H9 (cell line): ENCODE measurements around the gene ARHGAP26. TPM values are rescaled to one million over a fixed set of nuclear protein-coding genes. Genes with fewer than 3 reads are reported as not detected.
A peak's percentile ranks its signal among the peaks of the same experiment; 100 is the strongest.

ENCODE experiments used
- DNase-seq: peaks from one replicate; pipeline ENCODE4 v3.0.0-alpha.2; 2017
- H2AFZ ChIP-seq: one replicate; pipeline ENCODE4 v1.6.1; 2013; ENCODE audit warnings: mild to moderate bottlenecking, low read length, control low read depth, moderate library complexity
- H2AK5ac ChIP-seq: 2 replicates; pipeline ENCODE4 v1.6.1; 2013; ENCODE audit warnings: low read length, control low read depth, mixed read lengths; ENCODE audit not compliant: insufficient read length
- H2BK120ac ChIP-seq: one replicate; pipeline ENCODE4 v1.6.1; 2013; ENCODE audit warnings: low read depth, mild to moderate bottlenecking, low read length, control low read depth, inconsistent platforms; ENCODE audit not compliant: poor library complexity, severe bottlenecking
- H2BK12ac ChIP-seq: 2 replicates; pipeline ENCODE4 v1.6.1; 2013; ENCODE audit warnings: low read length, control low read depth, mixed read lengths, low read depth; ENCODE audit not compliant: insufficient read length
- H2BK15ac ChIP-seq: 2 replicates; pipeline ENCODE4 v1.6.1; 2013; ENCODE audit warnings: low read depth, low read length, control low read depth
- H2BK20ac ChIP-seq: one replicate; pipeline ENCODE4 v1.6.1; 2013; ENCODE audit warnings: low read depth, mild to moderate bottlenecking, low read length, control low read depth, inconsistent platforms; ENCODE audit not compliant: poor library complexity, severe bottlenecking
- H2BK5ac ChIP-seq: 2 replicates; pipeline ENCODE4 v1.6.1; 2013; ENCODE audit warnings: low read length, control low read depth, mixed read lengths; ENCODE audit not compliant: insufficient read length
- H3K14ac ChIP-seq: 2 replicates; pipeline ENCODE4 v1.6.1; 2013; ENCODE audit warnings: low read length, control low read depth; ENCODE audit not compliant: insufficient read depth
- H3K18ac ChIP-seq: 2 replicates; pipeline ENCODE4 v1.6.1; 2013; ENCODE audit warnings: low read depth, mild to moderate bottlenecking, mixed read lengths, low read length, control low read depth; ENCODE audit not compliant: insufficient read length
- H3K23ac ChIP-seq: 2 replicates; pipeline ENCODE4 v1.6.1; 2013; ENCODE audit warnings: low read length, control low read depth, mixed read lengths, low read depth; ENCODE audit not compliant: insufficient read length
- H3K23me2 ChIP-seq: 2 replicates; pipeline ENCODE4 v1.6.1; 2013; ENCODE audit warnings: low read depth, mild to moderate bottlenecking, mixed read lengths, low read length, control low read depth; ENCODE audit not compliant: insufficient read length, poor library complexity, severe bottlenecking
- H3K27ac ChIP-seq: 2 replicates; pipeline ENCODE4 v1.5.1; 2013; ENCODE audit warnings: low read length, control low read depth, mixed read lengths, low read depth; ENCODE audit not compliant: insufficient read length
- H3K27me3 ChIP-seq: 2 replicates; pipeline ENCODE4 v1.6.1; 2013; ENCODE audit warnings: low read length, control low read depth, inconsistent platforms; ENCODE audit not compliant: insufficient read depth
- H3K4ac ChIP-seq: 2 replicates; pipeline ENCODE4 v1.6.1; 2013; ENCODE audit warnings: low read depth, mild to moderate bottlenecking, control low read depth, inconsistent platforms, low read length, moderate library complexity
- H3K4me1 ChIP-seq: 2 replicates; pipeline ENCODE4 v1.6.1; 2013; ENCODE audit warnings: low read length, control low read depth, inconsistent platforms; ENCODE audit not compliant: insufficient read depth
- H3K4me2 ChIP-seq: 2 replicates; pipeline ENCODE4 v1.6.1; 2013; ENCODE audit warnings: low read length, control low read depth, mixed read lengths; ENCODE audit not compliant: insufficient read length, insufficient read depth
- H3K56ac ChIP-seq: 2 replicates; pipeline ENCODE4 v1.6.1; 2013; ENCODE audit warnings: low read depth, mild to moderate bottlenecking, mixed read lengths, low read length, control low read depth; ENCODE audit not compliant: insufficient read length
- H3K79me1 ChIP-seq: 2 replicates; pipeline ENCODE4 v1.6.1; 2013; ENCODE audit warnings: low read depth, mild to moderate bottlenecking, moderate library complexity, low read length, control low read depth, inconsistent platforms; ENCODE audit not compliant: insufficient read depth, poor library complexity, severe bottlenecking
- H3K79me2 ChIP-seq: 2 replicates; pipeline ENCODE4 v1.6.1; 2013; ENCODE audit warnings: low read length, control low read depth, inconsistent platforms; ENCODE audit not compliant: insufficient read depth
- H3K9ac ChIP-seq: 2 replicates; pipeline ENCODE4 v1.6.1; 2013; ENCODE audit warnings: low read length, control low read depth, mixed read lengths; ENCODE audit not compliant: insufficient read length; ENCODE audit errors: extremely low read depth
- H3K9me3 ChIP-seq: one replicate; pipeline ENCODE4 v1.6.1; 2013; ENCODE audit warnings: low read depth, low read length, inconsistent platforms; ENCODE audit not compliant: control insufficient read depth
- H3T11ph ChIP-seq: one replicate; pipeline ENCODE4 v1.6.1; 2013; ENCODE audit warnings: mild to moderate bottlenecking, low read length, control low read depth, inconsistent platforms
- H4K20me1 ChIP-seq: one replicate; pipeline ENCODE4 v1.6.1; 2013; ENCODE audit not compliant: control insufficient read depth, insufficient read length, insufficient read depth
- H4K5ac ChIP-seq: 2 replicates; pipeline ENCODE4 v1.6.1; 2013; ENCODE audit warnings: low read depth, mild to moderate bottlenecking, mixed read lengths, low read length, control low read depth; ENCODE audit not compliant: insufficient read length
- H4K8ac ChIP-seq: replicated peaks from 2 replicates; pipeline ENCODE4 v1.6.1; 2013; ENCODE audit warnings: low read length, control low read depth, mixed read lengths, low read depth; ENCODE audit not compliant: insufficient read length
- H4K91ac ChIP-seq: 2 replicates; pipeline ENCODE4 v1.6.1; 2013; ENCODE audit warnings: low read depth, mild to moderate bottlenecking, moderate library complexity, mixed read lengths, low read length, control low read depth; ENCODE audit not compliant: insufficient read length
- H3K27ac Mint-ChIP-seq, 3 experiments: 2 replicates in 2 of 3; 3 replicates in 1 of 3; pipeline ENCODE4 v1.8.0; 2020 to 2021; ENCODE audit warnings: mixed read lengths in 3 of 3, mild to moderate bottlenecking in 1 of 3, moderate library complexity in 1 of 3
- H3K27me3 Mint-ChIP-seq: 2 replicates; pipeline ENCODE4 v1.8.0; 2021; ENCODE audit warnings: low read depth, mild to moderate bottlenecking, moderate library complexity, mixed read lengths
- H3K36me3 Mint-ChIP-seq, 3 experiments: 2 replicates in 2 of 3; 3 replicates in 1 of 3; pipeline ENCODE4 v1.8.0; 2020 to 2021; ENCODE audit warnings: low read depth in 3 of 3, mixed read lengths in 3 of 3; ENCODE audit not compliant: insufficient read depth in 1 of 3
- H3K4me1 Mint-ChIP-seq, 2 experiments: 2 replicates each; pipeline ENCODE4 v1.8.0; 2020; ENCODE audit warnings: mixed read lengths in 2 of 2
- H3K4me3 Mint-ChIP-seq, 2 experiments: 2 replicates in 1 of 2; 3 replicates in 1 of 2; pipeline ENCODE4 v1.8.0; 2020 to 2021; ENCODE audit warnings: mild to moderate bottlenecking in 2 of 2, mixed read lengths in 2 of 2, moderate library complexity in 1 of 2
- H3K9me3 Mint-ChIP-seq, 2 experiments: 2 replicates in 1 of 2; 3 replicates in 1 of 2; pipeline ENCODE4 v1.8.0; 2020; ENCODE audit warnings: mild to moderate bottlenecking in 2 of 2, mixed read lengths in 2 of 2, moderate library complexity in 1 of 2
- WGBS: extraction: QIAGEN DNeasy Blood & Tissue Kit; methylation state at CpG from one replicate; pipeline ENCODE4 v1.1.7; 2013; ENCODE audit warnings: missing lambda C conversion rate, low lambda C conversion rate, mixed read lengths; ENCODE audit not compliant: insufficient read length; ENCODE audit errors: extremely low coverage; 5-methylcytosine and 5-hydroxymethylcytosine counted together
- total RNA-seq: library from RNA; stranded (reverse); gene quantifications from 2 replicates; pipeline ENCODE4 v1.2.1, GENCODE V29; 2021
- TF ChIP-seq, protein P1 (sequence below): fragments of 200-600 bp; sonication (generic); conservative IDR thresholded peaks from 3 replicates; pipeline ENCODE4 v1.8.0; 2021; ENCODE audit warnings: antibody characterized with exemption, mild to moderate bottlenecking

The ARHGAP26 gene
- total RNA-seq, 1 experiment from 2014 or later: 13.8 TPM

DNA sequence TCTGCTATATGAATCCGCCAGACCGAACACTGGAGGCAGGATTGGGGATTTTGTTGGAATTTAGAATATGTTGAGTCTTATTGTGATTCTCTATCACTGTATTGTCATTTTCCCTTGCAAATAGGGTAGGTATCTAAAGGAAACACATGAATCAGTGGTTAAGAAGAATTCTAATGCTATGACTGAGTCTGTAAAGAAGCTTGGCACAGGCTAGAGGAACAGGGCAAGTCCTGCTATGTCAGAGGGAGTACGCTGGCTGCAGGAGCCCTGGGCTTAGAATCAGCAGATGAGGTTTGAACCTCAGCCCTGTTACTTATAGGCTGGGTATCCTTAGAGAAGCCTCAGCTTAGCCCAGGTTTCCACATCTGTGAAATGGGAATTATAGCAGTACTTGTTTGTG is 435.2 kb downstream of the ARHGAP26 start:
- Histone ChIP-seq H3K9ac (no peak overlapping the region), H3K23ac (no peak overlapping the region), H3K4me2 (no peak overlapping the region)

More for the DNA sequence above, 435.2 kb downstream of the ARHGAP26 start:
- Histone ChIP-seq H3K4ac (no peak overlapping the region), H4K8ac (no peak overlapping the region), H2BK5ac (no peak overlapping the region), H4K91ac (no peak overlapping the region), H2BK12ac (no peak overlapping the region), H3K27ac (no peak overlapping the region), H3K4me1 (no peaks in the 10 kb centered on the region), H4K20me1 (no peaks in the 10 kb centered on the region), H3K14ac (no peak overlapping the region), H2BK20ac (no peak overlapping the region), H3K27me3 (no peaks in the 10 kb centered on the region), H3K79me2 (no peaks in the 10 kb centered on the region), H2AK5ac (no peak overlapping the region), H3K9me3 (no peaks in the 10 kb centered on the region), H4K5ac (no peak overlapping the region), H3K23me2 (no peaks in the 10 kb centered on the region), H2BK120ac (no peak overlapping the region), H2AFZ (no peak overlapping the region), H3K79me1 (no peaks in the 10 kb centered on the region), H3K56ac (no peak overlapping the region), H3K18ac (no peak overlapping the region), H3T11ph (no peak overlapping the region), H2BK15ac (no peak overlapping the region)
- Mint-ChIP-seq H3K27me3 (no peaks in the 10 kb centered on the region; the same call in 1 of the 2 replicates), H3K36me3 (peaks cover 5 to 10% (median 6%) of the 10 kb centered on the region in 3 experiments; a peak in 4 of 7 replicates), H3K9me3 (peaks cover 0 to 5% of the 10 kb centered on the region in 2 experiments; a peak in 2 of 5 replicates), H3K4me1 (peaks cover 20 to 30% of the 10 kb centered on the region in 2 experiments; a peak in 3 of 4 replicates), H3K4me3 (no peak overlapping the region), H3K27ac (peak overlapping the region in 1 of 3 experiments; percentile 63; a peak in 3 of 7 replicates)
- no CpG with 5 or more reads among the region's 3 CpGs for WGBS
- TF ChIP-seq, protein P1, sequence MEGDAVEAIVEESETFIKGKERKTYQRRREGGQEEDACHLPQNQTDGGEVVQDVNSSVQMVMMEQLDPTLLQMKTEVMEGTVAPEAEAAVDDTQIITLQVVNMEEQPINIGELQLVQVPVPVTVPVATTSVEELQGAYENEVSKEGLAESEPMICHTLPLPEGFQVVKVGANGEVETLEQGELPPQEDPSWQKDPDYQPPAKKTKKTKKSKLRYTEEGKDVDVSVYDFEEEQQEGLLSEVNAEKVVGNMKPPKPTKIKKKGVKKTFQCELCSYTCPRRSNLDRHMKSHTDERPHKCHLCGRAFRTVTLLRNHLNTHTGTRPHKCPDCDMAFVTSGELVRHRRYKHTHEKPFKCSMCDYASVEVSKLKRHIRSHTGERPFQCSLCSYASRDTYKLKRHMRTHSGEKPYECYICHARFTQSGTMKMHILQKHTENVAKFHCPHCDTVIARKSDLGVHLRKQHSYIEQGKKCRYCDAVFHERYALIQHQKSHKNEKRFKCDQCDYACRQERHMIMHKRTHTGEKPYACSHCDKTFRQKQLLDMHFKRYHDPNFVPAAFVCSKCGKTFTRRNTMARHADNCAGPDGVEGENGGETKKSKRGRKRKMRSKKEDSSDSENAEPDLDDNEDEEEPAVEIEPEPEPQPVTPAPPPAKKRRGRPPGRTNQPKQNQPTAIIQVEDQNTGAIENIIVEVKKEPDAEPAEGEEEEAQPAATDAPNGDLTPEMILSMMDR: no peak
- no peak for DNase-seq
